Mesothelial cell of epicardium (in vitro differentiated cells): ENCODE measurements around the gene TEX28. TPM values are rescaled to one million over a fixed set of nuclear protein-coding genes. Genes with fewer than 3 reads are reported as not detected.

ENCODE experiments used
- DNase-seq, 2 experiments: peaks; one replicate each; pipeline ENCODE4 v3.0.0; 2021; ENCODE audit warnings: low spot score in 2 of 2; ENCODE audit not compliant: unreplicated experiment in 2 of 2
- H3K27ac Mint-ChIP-seq: 2 replicates; pipeline ENCODE4 v1.8.0; 2021; ENCODE audit warnings: mixed read lengths
- H3K27me3 Mint-ChIP-seq: 2 replicates; pipeline ENCODE4 v1.8.0; 2021; ENCODE audit warnings: low read depth, mixed read lengths
- H3K36me3 Mint-ChIP-seq: 2 replicates; pipeline ENCODE4 v1.8.0; 2021; ENCODE audit warnings: mixed read lengths
- H3K4me1 Mint-ChIP-seq: 2 replicates; pipeline ENCODE4 v1.8.0; 2021; ENCODE audit warnings: mixed read lengths
- H3K4me3 Mint-ChIP-seq: 2 replicates; pipeline ENCODE4 v1.8.0; 2021; ENCODE audit warnings: mild to moderate bottlenecking, moderate library complexity, mixed read lengths
- H3K9me3 Mint-ChIP-seq: 2 replicates; pipeline ENCODE4 v1.8.0; 2021; ENCODE audit warnings: mixed read lengths
- CTCF ChIP-seq: fragments of 200-600 bp; sonication (generic); IDR thresholded peaks from one replicate; pipeline ENCODE4 v1.5.0; 2021; ENCODE audit warnings: antibody characterized with exemption; ENCODE audit not compliant: unreplicated experiment
- total RNA-seq: library from RNA; stranded (reverse); gene quantifications from 3 replicates; pipeline ENCODE4 v1.2.1, GENCODE V29; 2021

Gene TEX28
- total RNA-seq, 1 donor from 2014 or later = not detected

- Mint-ChIP-seq H3K9me3 (peaks cover 27% of the 10 kb centered on the region), H3K27ac (no peak overlapping the region), H3K36me3 (no peaks in the 10 kb centered on the region), H3K4me1 (peaks cover 21% of the 10 kb centered on the region), H3K27me3 (peaks cover 11% of the 10 kb centered on the region), H3K4me3 (no peak overlapping the region)
- no peak for DNase-seq
- no peak for TF ChIP-seq CTCF
Observed at GRCh38 chrX:154322890-154323289, 28.0 kb upstream of the TEX28 start.

- H3K27me3 Mint-ChIP-seq = peaks cover 11% of the 10 kb centered on the region
- no peak overlapping the region for H3K4me3 Mint-ChIP-seq
- H3K9me3 Mint-ChIP-seq = peaks cover 18% of the 10 kb centered on the region
- no peak for DNase-seq
- peaks cover 16% of the 10 kb centered on the region for H3K4me1 Mint-ChIP-seq
- H3K27ac Mint-ChIP-seq = no peak overlapping the region
- TF ChIP-seq CTCF = no peak
- no peaks in the 10 kb centered on the region for H3K36me3 Mint-ChIP-seq
Observed at GRCh38 chrX:154321594-154321993, 26.7 kb upstream of the TEX28 start.

GRCh38 chrX:154321152-154321551 is 26.2 kb upstream of the TEX28 start:
- no peak overlapping the region for H3K27ac Mint-ChIP-seq
- DNase-seq = no peak
- H3K27me3 Mint-ChIP-seq = peaks cover 11% of the 10 kb centered on the region
- peaks cover 14% of the 10 kb centered on the region for H3K4me1 Mint-ChIP-seq
- H3K9me3 Mint-ChIP-seq = peaks cover 13% of the 10 kb centered on the region
- TF ChIP-seq CTCF = no peak
- H3K36me3 Mint-ChIP-seq = no peaks in the 10 kb centered on the region
- no peak overlapping the region for H3K4me3 Mint-ChIP-seq

- Mint-ChIP-seq H3K36me3 (no peaks in the 10 kb centered on the region), H3K4me1 (peaks cover 11% of the 10 kb centered on the region), H3K4me3 (no peak overlapping the region), H3K27ac (no peak overlapping the region), H3K9me3 (peaks cover 10% of the 10 kb centered on the region), H3K27me3 (peaks cover 11% of the 10 kb centered on the region)
- no peak for DNase-seq
- TF ChIP-seq CTCF = no peak
Observed at GRCh38 chrX:154320406-154320805, 25.5 kb upstream of the TEX28 start.

GRCh38 chrX:154317391-154317995 is 22.6 kb upstream of the TEX28 start:
- peaks cover 2% of the 10 kb centered on the region for H3K4me1 Mint-ChIP-seq
- H3K4me3 Mint-ChIP-seq = no peak overlapping the region
- H3K36me3 Mint-ChIP-seq = no peaks in the 10 kb centered on the region
- H3K9me3 Mint-ChIP-seq = peaks cover 9% of the 10 kb centered on the region
- no peak overlapping the region for H3K27ac Mint-ChIP-seq
- no peak for TF ChIP-seq CTCF
- peaks cover 11% of the 10 kb centered on the region for H3K27me3 Mint-ChIP-seq
- no peak for DNase-seq

GRCh38 chrX:154315416-154315815 is 20.5 kb upstream of the TEX28 start:
- Mint-ChIP-seq H3K27me3 (peaks cover 5% of the 10 kb centered on the region), H3K4me3 (no peak overlapping the region), H3K27ac (no peak overlapping the region), H3K36me3 (no peaks in the 10 kb centered on the region), H3K4me1 (peaks cover 2% of the 10 kb centered on the region), H3K9me3 (peaks cover 15% of the 10 kb centered on the region)
- no peak for TF ChIP-seq CTCF
- DNase-seq = no peak
